Measurements from ENCODE around the gene TPRG1L.

TPRG1L gene

DNA sequence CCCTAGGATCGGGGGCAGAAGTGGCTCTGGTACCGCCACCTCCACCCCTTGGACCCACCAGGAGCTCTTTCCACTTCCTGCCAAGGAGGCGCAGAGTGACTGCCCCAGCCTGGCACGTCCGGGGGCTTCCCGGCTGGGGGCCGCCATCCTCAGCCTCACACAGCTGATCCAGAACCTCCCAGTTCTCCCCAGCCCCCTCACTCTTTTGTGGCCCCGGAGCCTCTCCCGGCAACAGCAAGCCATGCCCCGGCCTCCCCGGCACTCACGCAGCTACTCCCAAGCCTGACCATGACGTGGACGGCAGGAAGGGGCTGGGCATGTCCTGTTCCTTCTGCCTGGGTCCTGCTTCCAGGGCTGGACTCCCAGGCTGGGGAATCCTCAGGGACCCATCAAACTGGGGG, 44.6 kb downstream of the TPRG1L start:
- DNase-seq, result no peak
- H3K4me3 ChIP-seq (ENCODE audit: low read length), result no peak overlapping the region
- H3K27ac ChIP-seq (ENCODE audit: low read length), result no peak overlapping the region
- TF ChIP-seq, protein P1, sequence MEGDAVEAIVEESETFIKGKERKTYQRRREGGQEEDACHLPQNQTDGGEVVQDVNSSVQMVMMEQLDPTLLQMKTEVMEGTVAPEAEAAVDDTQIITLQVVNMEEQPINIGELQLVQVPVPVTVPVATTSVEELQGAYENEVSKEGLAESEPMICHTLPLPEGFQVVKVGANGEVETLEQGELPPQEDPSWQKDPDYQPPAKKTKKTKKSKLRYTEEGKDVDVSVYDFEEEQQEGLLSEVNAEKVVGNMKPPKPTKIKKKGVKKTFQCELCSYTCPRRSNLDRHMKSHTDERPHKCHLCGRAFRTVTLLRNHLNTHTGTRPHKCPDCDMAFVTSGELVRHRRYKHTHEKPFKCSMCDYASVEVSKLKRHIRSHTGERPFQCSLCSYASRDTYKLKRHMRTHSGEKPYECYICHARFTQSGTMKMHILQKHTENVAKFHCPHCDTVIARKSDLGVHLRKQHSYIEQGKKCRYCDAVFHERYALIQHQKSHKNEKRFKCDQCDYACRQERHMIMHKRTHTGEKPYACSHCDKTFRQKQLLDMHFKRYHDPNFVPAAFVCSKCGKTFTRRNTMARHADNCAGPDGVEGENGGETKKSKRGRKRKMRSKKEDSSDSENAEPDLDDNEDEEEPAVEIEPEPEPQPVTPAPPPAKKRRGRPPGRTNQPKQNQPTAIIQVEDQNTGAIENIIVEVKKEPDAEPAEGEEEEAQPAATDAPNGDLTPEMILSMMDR (IDR thresholded peaks at IDR 0.05; ENCODE audit: low read length), result no peak
- TF ChIP-seq EZH2phosphoT487 (IDR thresholded peaks at IDR 0.05; ENCODE audit: low read length) (no peak), EZH2 (optimal IDR thresholded peaks at IDR 0.05; ENCODE audit: low read depth, low read length) (no peak)
- no peak overlapping the region for H2AFZ ChIP-seq (ENCODE audit: low read length)
- no peaks in the 10 kb centered on the region for H3K9me2 ChIP-seq (replicated peaks; ENCODE audit: insufficient read depth, low read length)
- H3F3A ChIP-seq (ENCODE audit: insufficient read depth, low read length), result no peaks in the 10 kb centered on the region
- no peak overlapping the region for H3K4me2 ChIP-seq (ENCODE audit: low read depth, low read length)
- peaks cover 45% of the 10 kb centered on the region for H3K79me2 ChIP-seq (ENCODE audit: low read length)
- H3K27me3 ChIP-seq (replicated peaks; ENCODE audit: insufficient read depth, low read length), result no peaks in the 10 kb centered on the region
- no peaks in the 10 kb centered on the region; the same call in 1 of the 2 replicates for H3K4me1 ChIP-seq (ENCODE audit: low read length)
- no peaks in the 10 kb centered on the region for H3K9me3 ChIP-seq (replicated peaks; ENCODE audit: insufficient read depth, low read length)
- 0 out of 2 replicates have a peak, but pooled peaks cover 5% of the 10 kb centered on the region for H4K20me1 ChIP-seq (ENCODE audit: insufficient read depth, low read length)
- H3K9ac ChIP-seq (ENCODE audit: low read length), result no peak overlapping the region
- H3K36me3 ChIP-seq (replicated peaks; ENCODE audit: insufficient read depth, low read length), result no peaks in the 10 kb centered on the region

DNA sequence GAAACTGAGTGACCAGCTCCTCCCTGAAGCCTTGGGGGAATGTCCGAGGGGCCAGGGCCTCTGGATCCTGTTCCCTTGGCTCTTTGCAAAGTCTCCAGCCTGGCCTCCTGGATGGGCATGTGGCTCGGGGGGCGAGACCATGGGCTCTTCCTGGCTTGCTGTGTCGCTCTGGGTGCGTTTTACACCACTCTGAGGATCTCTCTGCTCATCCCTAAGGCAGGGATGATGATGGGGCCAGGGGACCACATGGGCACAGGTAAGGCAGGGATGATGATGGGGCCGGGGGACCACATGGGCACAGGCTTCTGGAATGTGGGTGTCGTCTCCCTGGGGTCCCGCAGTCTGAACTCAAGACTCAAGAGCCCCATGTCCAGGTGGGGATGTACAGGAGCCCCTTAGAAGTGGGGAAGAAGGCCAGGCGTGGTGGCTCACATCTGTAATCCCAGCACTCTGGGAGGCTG, 45.2 kb downstream of the TPRG1L start:
- Histone ChIP-seq H3K4me2 (ENCODE audit: low read depth, low read length) (no peak overlapping the region), H3K4me3 (ENCODE audit: low read length) (no peak overlapping the region), H3K9me3 (replicated peaks; ENCODE audit: insufficient read depth, low read length) (no peaks in the 10 kb centered on the region), H3K9me2 (replicated peaks; ENCODE audit: insufficient read depth, low read length) (no peaks in the 10 kb centered on the region), H2AFZ (ENCODE audit: low read length) (no peak overlapping the region), H4K20me1 (ENCODE audit: insufficient read depth, low read length) (no peaks in the 10 kb centered on the region), H3K27me3 (replicated peaks; ENCODE audit: insufficient read depth, low read length) (no peaks in the 10 kb centered on the region), H3K27ac (ENCODE audit: low read length) (no peak overlapping the region), H3F3A (ENCODE audit: insufficient read depth, low read length) (no peaks in the 10 kb centered on the region), H3K79me2 (ENCODE audit: low read length) (peaks cover 39% of the 10 kb centered on the region), H3K4me1 (ENCODE audit: low read length) (no peaks in the 10 kb centered on the region; the same call in 1 of the 2 replicates), H3K36me3 (replicated peaks; ENCODE audit: insufficient read depth, low read length) (no peaks in the 10 kb centered on the region), H3K9ac (ENCODE audit: low read length) (no peak overlapping the region)
- DNase-seq, result no peak
- TF ChIP-seq EZH2 (optimal IDR thresholded peaks at IDR 0.05; ENCODE audit: low read depth, low read length), result no peak
- TF ChIP-seq, protein P1 (IDR thresholded peaks at IDR 0.05; ENCODE audit: low read length), result no peak
- no peak for TF ChIP-seq EZH2phosphoT487 (IDR thresholded peaks at IDR 0.05; ENCODE audit: low read length)

DNA sequence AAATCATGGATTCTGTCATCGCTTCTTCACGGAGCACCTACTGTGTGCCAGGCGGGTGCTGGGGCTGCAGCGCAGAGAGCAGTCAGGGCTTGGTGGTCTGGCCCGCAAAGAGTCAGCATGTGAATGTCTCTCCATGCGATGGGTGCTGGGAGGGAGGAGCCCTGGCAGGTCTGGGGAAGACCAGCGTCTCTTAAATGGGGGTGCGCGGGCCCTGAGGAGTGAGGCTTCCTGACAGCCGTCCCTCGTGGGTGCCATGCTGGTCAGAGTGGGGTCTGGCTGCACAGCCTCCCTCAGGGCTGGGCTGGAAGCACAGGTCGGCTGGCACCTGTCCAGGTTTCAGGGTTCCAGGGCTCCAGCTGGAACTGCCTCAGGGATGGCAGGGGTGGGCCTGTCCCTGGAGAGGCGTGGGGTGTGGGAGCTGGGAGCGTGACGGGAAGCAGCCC, 46.0 kb downstream of the TPRG1L start:
- no peaks in the 10 kb centered on the region for H4K20me1 ChIP-seq (ENCODE audit: insufficient read depth, low read length)
- no peaks in the 10 kb centered on the region; the same call in 1 of the 2 replicates for H3K4me1 ChIP-seq (ENCODE audit: low read length)
- no peaks in the 10 kb centered on the region for H3K9me3 ChIP-seq (replicated peaks; ENCODE audit: insufficient read depth, low read length)
- H3K4me3 ChIP-seq (ENCODE audit: low read length), result no peak overlapping the region
- H3K27ac ChIP-seq (ENCODE audit: low read length), result no peak overlapping the region
- H3K9ac ChIP-seq (ENCODE audit: low read length), result no peak overlapping the region
- H3K36me3 ChIP-seq (replicated peaks; ENCODE audit: insufficient read depth, low read length), result no peaks in the 10 kb centered on the region
- no peak for DNase-seq
- H3K9me2 ChIP-seq (replicated peaks; ENCODE audit: insufficient read depth, low read length), result no peaks in the 10 kb centered on the region
- H3K27me3 ChIP-seq (replicated peaks; ENCODE audit: insufficient read depth, low read length), result no peaks in the 10 kb centered on the region
- no peak overlapping the region for H2AFZ ChIP-seq (ENCODE audit: low read length)
- TF ChIP-seq, protein P1 (IDR thresholded peaks at IDR 0.05; ENCODE audit: low read length), result no peak
- TF ChIP-seq EZH2phosphoT487 (IDR thresholded peaks at IDR 0.05; ENCODE audit: low read length), result no peak
- no peaks in the 10 kb centered on the region for H3F3A ChIP-seq (ENCODE audit: insufficient read depth, low read length)
- H3K79me2 ChIP-seq (ENCODE audit: low read length), result peaks cover 43% of the 10 kb centered on the region
- no peak overlapping the region for H3K4me2 ChIP-seq (ENCODE audit: low read depth, low read length)

Measured in MM.1S (cell line).